ENCODE data around the gene COQ7.

The COQ7 gene

DNA sequence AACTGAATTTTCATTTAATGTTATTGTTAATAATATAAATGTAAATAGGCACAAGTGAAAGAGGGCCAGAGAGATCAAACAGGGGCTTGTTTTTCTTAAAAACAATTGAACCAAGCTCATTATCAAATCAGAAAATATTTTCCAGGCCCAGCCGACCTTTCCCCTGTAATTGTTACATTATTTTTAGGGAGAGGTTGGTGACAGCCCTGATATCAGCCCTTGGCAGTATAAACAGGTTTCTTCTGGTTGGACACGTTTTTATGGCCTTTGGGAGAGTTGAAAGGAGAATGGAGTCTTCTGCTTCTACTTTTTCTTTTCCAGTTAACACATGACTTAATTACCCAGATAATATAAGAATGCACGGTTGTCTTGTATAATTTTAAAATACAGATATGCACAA is 40.0 kb upstream of the COQ7 start:
- no peak overlapping the region for H3K27ac ChIP-seq (replicated peaks)
- no peak for DNase-seq (ENCODE audit: low read depth in 1 of 2, low spot score in 1 of 2)
- H3K4me3 ChIP-seq (replicated peaks; ENCODE audit: insufficient read depth, low read length) = no peak overlapping the region
- no peak for TF ChIP-seq SPI1 (IDR thresholded peaks at IDR 0.05; ENCODE audit: borderline replicate concordance, low read depth)
- no peak for TF ChIP-seq GABPA (IDR thresholded peaks at IDR 0.05; ENCODE audit: low read depth)
- TF ChIP-seq, protein P1, sequence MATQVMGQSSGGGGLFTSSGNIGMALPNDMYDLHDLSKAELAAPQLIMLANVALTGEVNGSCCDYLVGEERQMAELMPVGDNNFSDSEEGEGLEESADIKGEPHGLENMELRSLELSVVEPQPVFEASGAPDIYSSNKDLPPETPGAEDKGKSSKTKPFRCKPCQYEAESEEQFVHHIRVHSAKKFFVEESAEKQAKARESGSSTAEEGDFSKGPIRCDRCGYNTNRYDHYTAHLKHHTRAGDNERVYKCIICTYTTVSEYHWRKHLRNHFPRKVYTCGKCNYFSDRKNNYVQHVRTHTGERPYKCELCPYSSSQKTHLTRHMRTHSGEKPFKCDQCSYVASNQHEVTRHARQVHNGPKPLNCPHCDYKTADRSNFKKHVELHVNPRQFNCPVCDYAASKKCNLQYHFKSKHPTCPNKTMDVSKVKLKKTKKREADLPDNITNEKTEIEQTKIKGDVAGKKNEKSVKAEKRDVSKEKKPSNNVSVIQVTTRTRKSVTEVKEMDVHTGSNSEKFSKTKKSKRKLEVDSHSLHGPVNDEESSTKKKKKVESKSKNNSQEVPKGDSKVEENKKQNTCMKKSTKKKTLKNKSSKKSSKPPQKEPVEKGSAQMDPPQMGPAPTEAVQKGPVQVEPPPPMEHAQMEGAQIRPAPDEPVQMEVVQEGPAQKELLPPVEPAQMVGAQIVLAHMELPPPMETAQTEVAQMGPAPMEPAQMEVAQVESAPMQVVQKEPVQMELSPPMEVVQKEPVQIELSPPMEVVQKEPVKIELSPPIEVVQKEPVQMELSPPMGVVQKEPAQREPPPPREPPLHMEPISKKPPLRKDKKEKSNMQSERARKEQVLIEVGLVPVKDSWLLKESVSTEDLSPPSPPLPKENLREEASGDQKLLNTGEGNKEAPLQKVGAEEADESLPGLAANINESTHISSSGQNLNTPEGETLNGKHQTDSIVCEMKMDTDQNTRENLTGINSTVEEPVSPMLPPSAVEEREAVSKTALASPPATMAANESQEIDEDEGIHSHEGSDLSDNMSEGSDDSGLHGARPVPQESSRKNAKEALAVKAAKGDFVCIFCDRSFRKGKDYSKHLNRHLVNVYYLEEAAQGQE (IDR thresholded peaks at IDR 0.05; ENCODE audit: insufficient replicate concordance, low read depth) = no peak
- TF ChIP-seq, protein P2, sequence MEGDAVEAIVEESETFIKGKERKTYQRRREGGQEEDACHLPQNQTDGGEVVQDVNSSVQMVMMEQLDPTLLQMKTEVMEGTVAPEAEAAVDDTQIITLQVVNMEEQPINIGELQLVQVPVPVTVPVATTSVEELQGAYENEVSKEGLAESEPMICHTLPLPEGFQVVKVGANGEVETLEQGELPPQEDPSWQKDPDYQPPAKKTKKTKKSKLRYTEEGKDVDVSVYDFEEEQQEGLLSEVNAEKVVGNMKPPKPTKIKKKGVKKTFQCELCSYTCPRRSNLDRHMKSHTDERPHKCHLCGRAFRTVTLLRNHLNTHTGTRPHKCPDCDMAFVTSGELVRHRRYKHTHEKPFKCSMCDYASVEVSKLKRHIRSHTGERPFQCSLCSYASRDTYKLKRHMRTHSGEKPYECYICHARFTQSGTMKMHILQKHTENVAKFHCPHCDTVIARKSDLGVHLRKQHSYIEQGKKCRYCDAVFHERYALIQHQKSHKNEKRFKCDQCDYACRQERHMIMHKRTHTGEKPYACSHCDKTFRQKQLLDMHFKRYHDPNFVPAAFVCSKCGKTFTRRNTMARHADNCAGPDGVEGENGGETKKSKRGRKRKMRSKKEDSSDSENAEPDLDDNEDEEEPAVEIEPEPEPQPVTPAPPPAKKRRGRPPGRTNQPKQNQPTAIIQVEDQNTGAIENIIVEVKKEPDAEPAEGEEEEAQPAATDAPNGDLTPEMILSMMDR (IDR thresholded peaks at IDR 0.05; ENCODE audit: insufficient read depth, low read length) = no peak
- TF ChIP-seq POLR2AphosphoS5 (IDR thresholded peaks at IDR 0.05; ENCODE audit: low read depth) = no peak
- H3K27me3 ChIP-seq (ENCODE audit: insufficient read depth, poor library complexity, severe bottlenecking) = no peaks in the 10 kb centered on the region

GRCh38 chr16:19029980-19030379 is 37.4 kb upstream of the COQ7 start:
- Histone ChIP-seq H3K27ac (replicated peaks) (no peak overlapping the region), H3K27me3 (ENCODE audit: insufficient read depth, poor library complexity, severe bottlenecking) (no peaks in the 10 kb centered on the region), H3K4me3 (replicated peaks; ENCODE audit: insufficient read depth, low read length) (no peak overlapping the region)
- TF ChIP-seq GABPA (IDR thresholded peaks at IDR 0.05; ENCODE audit: low read depth) = no peak
- no peak for DNase-seq (ENCODE audit: low read depth in 1 of 2, low spot score in 1 of 2)

DNA sequence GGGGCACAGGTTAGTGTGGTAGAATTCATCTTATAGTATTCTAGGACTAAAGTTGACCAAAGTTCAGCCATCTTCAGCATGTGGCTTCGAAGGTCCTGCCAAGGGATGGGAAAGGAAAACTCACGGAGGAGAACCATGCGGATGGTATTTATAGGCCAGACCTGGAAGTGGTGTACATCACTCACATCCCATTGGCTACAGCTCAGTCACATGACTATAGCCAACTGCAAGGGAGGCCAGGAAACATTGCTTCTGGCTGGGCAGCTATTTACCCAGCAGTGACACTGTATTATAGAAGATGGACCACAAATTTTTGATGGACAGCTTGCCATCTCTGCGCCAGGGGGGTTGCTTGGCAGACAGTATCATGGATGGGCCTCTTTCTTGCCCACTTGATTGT is 35.7 kb upstream of the COQ7 start:
- no peak overlapping the region for H3K27ac ChIP-seq (replicated peaks)
- H3K4me3 ChIP-seq (replicated peaks; ENCODE audit: insufficient read depth, low read length) = no peak overlapping the region
- no peak for DNase-seq (ENCODE audit: low read depth in 1 of 2, low spot score in 1 of 2)
- no peaks in the 10 kb centered on the region for H3K27me3 ChIP-seq (ENCODE audit: insufficient read depth, poor library complexity, severe bottlenecking)
- TF ChIP-seq SPI1 (IDR thresholded peaks at IDR 0.05; ENCODE audit: borderline replicate concordance, low read depth) (no peak), POLR2AphosphoS5 (IDR thresholded peaks at IDR 0.05; ENCODE audit: low read depth) (no peak), GABPA (IDR thresholded peaks at IDR 0.05; ENCODE audit: low read depth) (no peak)
- TF ChIP-seq, protein P1 (IDR thresholded peaks at IDR 0.05; ENCODE audit: insufficient replicate concordance, low read depth) = no peak
- TF ChIP-seq, protein P2 (IDR thresholded peaks at IDR 0.05; ENCODE audit: insufficient read depth, low read length) = no peak

- Histone ChIP-seq H3K4me3 (replicated peaks; ENCODE audit: insufficient read depth, low read length) (no peak overlapping the region), H3K27ac (replicated peaks) (no peak overlapping the region), H3K27me3 (ENCODE audit: insufficient read depth, poor library complexity, severe bottlenecking) (no peaks in the 10 kb centered on the region)
- no peak for DNase-seq (ENCODE audit: low read depth in 1 of 2, low spot score in 1 of 2)
- TF ChIP-seq POLR2AphosphoS5 (IDR thresholded peaks at IDR 0.05; ENCODE audit: low read depth) = no peak
- no peak for TF ChIP-seq SPI1 (IDR thresholded peaks at IDR 0.05; ENCODE audit: borderline replicate concordance, low read depth)
- TF ChIP-seq, protein P1 (IDR thresholded peaks at IDR 0.05; ENCODE audit: insufficient replicate concordance, low read depth) = no peak
- TF ChIP-seq, protein P2 (IDR thresholded peaks at IDR 0.05; ENCODE audit: insufficient read depth, low read length) = no peak
- TF ChIP-seq GABPA (IDR thresholded peaks at IDR 0.05; ENCODE audit: low read depth) = no peak
Observed at GRCh38 chr16:19033761-19034160, 33.7 kb upstream of the COQ7 start.

Data from HL-60 (cell line).